ENCODE measurements around the gene KIAA1191. TPM values are rescaled to one million over a fixed set of nuclear protein-coding genes. Genes with fewer than 3 reads are reported as not detected.

KIAA1191 gene
- total RNA-seq, 4 donors from 2014 or later, result 58.0 to 89.4 (median 73.4) TPM

DNA sequence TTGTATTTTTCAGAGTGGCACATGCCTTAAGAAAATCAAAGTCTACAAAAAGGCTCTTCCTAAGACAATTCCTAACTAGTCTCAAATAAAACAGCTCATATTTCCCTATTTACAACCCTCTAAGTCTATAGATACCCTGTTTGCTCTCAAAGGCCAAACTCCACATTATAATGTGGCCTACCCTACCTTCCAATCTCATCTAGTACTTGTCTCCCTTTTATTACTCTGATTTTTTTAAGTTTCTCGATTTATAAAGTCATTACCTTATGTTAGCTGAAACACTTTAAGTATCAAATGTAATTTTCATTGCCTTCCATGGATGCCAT, 19.4 kb downstream of the KIAA1191 start:
- intact Hi-C loops (cut with DNase I; ENCODE audit: low total_unique reads), result no loop called here
- 94 to 97% methylated on average over 1 of the region's 1 CpG for WGBS, 2 donors
- TF ChIP-seq, protein P1, sequence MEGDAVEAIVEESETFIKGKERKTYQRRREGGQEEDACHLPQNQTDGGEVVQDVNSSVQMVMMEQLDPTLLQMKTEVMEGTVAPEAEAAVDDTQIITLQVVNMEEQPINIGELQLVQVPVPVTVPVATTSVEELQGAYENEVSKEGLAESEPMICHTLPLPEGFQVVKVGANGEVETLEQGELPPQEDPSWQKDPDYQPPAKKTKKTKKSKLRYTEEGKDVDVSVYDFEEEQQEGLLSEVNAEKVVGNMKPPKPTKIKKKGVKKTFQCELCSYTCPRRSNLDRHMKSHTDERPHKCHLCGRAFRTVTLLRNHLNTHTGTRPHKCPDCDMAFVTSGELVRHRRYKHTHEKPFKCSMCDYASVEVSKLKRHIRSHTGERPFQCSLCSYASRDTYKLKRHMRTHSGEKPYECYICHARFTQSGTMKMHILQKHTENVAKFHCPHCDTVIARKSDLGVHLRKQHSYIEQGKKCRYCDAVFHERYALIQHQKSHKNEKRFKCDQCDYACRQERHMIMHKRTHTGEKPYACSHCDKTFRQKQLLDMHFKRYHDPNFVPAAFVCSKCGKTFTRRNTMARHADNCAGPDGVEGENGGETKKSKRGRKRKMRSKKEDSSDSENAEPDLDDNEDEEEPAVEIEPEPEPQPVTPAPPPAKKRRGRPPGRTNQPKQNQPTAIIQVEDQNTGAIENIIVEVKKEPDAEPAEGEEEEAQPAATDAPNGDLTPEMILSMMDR (IDR thresholded peaks at IDR 0.05), result no peak
- TF ChIP-seq POLR2A (IDR thresholded peaks at IDR 0.05), result no peak
- DNase-seq (ENCODE audit: low spot score in 2 of 2), result no peak
- H3K4me3 ChIP-seq (ENCODE audit: low read depth, poor library complexity, severe bottlenecking), result no peak overlapping the region

DNA sequence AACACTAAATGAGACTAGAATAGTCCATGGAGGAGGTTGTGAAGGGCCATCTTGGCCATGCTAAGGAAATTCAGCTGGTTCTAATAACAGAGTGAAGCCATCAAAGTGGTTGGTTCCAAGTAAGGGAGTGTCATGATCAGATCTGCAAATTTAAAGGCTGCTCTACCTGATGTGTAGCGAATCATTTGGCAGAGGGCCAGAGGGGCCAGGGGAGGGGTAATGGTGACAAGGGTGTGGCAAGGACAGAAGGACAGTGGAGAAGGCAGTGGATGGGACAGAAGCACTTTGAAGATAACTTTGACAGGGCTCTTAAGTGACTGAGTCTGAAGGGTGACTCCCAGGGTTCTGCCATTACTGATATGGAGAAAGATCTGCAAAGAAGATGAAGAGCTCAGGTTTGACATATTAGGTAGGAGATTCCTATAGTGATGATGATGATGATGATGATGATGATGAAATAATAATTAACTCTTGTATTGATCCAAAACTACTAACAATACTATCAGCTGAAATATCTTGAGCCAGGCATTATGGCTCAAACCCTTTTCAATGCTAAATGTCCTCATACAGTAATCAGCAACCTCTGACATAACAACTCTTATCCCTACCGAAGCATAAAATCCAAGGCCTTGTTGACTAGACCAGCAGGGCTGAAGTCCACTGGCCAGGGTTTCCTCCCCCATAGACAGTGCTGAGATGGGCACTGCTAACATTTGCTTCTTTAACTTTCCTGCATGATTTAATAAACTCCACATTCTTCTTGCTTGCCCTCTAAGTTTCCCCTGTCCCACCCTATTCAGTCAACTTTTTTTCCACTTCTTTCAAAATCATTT, 20.0 kb downstream of the KIAA1191 start:
- WGBS, 2 donors, result 57 to 90% methylated on average over 2 of the region's 2 CpGs
- no peak for DNase-seq (ENCODE audit: low spot score in 2 of 2)
- intact Hi-C loops (cut with DNase I; ENCODE audit: low total_unique reads), result no loop called here
- TF ChIP-seq POLR2A (IDR thresholded peaks at IDR 0.05), result no peak
- TF ChIP-seq, protein P1 (IDR thresholded peaks at IDR 0.05), result no peak
- H3K4me3 ChIP-seq (ENCODE audit: low read depth, poor library complexity, severe bottlenecking), result no peak overlapping the region

DNA sequence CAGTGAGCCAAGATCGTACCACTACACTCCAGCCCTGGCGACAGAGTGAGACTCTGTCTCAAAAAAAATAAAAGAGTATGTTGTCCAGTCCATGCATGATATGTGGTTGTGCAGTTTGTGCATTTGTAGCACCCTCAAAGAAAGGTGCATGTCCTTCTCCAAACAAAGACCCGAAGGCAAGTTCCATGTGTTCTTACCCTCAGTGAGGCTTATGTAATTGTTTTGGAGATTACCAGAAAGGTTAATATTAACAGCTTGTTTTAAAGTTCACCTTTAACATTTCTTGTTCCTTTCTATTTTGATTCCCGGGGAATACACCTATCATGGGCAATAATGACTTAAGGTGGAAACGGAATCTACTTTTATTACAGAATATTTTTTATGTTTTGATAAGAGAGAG, 22.3 kb downstream of the KIAA1191 start:
- WGBS, 2 donors, result 94% methylated on average over 5 of the region's 5 CpGs
- H3K4me3 ChIP-seq (ENCODE audit: low read depth, poor library complexity, severe bottlenecking), result no peak overlapping the region
- no peak for TF ChIP-seq POLR2A (IDR thresholded peaks at IDR 0.05)
- TF ChIP-seq, protein P1 (IDR thresholded peaks at IDR 0.05), result no peak
- DNase-seq (ENCODE audit: low spot score in 2 of 2), result no peak
- intact Hi-C loops (cut with DNase I; ENCODE audit: low total_unique reads), result no loop called here

DNA sequence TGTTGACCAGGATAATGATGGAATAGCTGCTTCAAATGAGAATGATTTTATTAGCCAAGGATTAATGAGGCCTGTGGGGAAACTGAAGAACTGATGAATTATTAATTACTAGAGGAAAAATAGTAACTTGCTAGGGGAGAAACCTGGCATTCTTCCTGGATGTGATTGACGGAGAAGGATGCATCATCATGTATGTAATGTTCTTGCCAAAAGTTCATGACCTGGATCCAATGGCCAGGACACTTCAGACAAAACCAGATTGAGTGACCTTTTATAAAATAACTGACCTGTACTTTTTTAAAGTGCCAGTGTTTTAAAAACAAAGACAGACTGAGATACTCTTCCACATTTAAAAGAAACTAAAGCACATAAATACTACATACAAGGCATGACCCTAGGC, 23.7 kb downstream of the KIAA1191 start:
- TF ChIP-seq POLR2A (IDR thresholded peaks at IDR 0.05), result no peak
- intact Hi-C loops (cut with DNase I; ENCODE audit: low total_unique reads), result no loop called here
- WGBS, 2 donors, result 48 to 57% methylated on average over 1 of the region's 1 CpG

DNA sequence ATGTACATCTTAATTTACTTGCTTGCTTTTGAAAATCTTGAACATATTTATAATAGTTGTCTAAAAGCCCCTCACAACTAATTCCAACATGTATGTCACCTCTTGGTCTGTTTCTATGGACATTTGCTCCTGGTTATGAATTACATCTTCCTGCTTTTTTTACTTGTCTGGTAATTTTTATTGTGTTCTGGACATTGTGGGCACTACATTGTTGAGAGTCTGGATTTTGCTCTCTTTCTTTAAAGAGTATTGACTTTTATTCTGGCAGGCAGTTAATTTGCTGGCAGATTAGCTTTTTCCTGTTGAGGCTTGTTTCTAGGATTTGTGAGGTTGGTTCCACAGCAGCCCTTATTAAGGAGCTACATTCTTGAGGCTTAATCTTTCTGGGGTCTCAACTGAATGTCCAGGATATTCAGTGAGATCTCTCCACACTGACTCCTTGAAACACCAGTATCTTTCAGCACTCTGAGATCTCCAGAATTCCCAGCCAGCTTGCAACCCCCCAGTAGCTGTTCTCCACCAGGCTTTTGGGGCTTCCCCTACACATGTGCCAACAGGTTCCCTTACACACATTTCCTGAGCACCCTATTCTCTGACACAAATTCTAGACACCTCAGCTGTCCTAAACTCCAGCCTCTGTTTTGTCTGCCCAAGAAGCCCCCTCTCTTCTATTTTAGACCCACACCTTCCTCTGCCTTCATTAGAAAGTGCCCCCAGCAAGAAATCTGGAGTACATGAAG, 27.4 kb downstream of the KIAA1191 start:
- no peak for DNase-seq (ENCODE audit: low spot score in 2 of 2)
- TF ChIP-seq, protein P1 (IDR thresholded peaks at IDR 0.05), result no peak
- no peak for TF ChIP-seq POLR2A (IDR thresholded peaks at IDR 0.05)
- H3K4me3 ChIP-seq (ENCODE audit: low read depth, poor library complexity, severe bottlenecking), result no peak overlapping the region
- intact Hi-C loops (cut with DNase I; ENCODE audit: low total_unique reads), result no loop called here

More for the DNA sequence above, 23.7 kb downstream of the KIAA1191 start:
- no peak for DNase-seq (ENCODE audit: low spot score in 2 of 2)
- H3K4me3 ChIP-seq (ENCODE audit: low read depth, poor library complexity, severe bottlenecking), result no peak overlapping the region

DNA sequence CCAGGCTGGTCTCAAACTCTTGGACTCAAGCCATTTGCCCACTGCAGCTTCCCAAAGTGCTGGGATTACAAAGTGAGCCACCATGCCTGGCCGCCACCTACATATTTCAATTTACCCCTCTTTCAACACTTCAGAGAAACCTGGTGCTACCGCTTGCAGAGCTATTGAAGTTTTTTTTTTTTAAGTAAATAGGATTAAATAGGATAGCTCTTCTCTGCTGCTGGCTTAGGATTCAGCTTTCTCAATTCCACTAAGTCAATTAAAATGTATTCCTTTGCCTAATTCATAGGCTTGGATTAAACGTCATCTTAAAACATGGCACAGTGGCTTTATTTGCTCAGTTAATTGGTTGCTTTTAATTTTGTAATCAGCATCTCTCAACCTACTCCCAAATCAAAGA, 41.0 kb downstream of the KIAA1191 start:
- DNase-seq (ENCODE audit: low spot score in 2 of 2), result no peak
- WGBS, 2 donors, result 95 to 96% methylated on average over 3 of the region's 3 CpGs
- intact Hi-C loops (cut with DNase I; ENCODE audit: low total_unique reads), result no loop called here
- no peak for TF ChIP-seq POLR2A (IDR thresholded peaks at IDR 0.05)
- TF ChIP-seq, protein P1 (IDR thresholded peaks at IDR 0.05), result no peak
- H3K4me3 ChIP-seq (ENCODE audit: low read depth, poor library complexity, severe bottlenecking), result no peak overlapping the region

Measured in lower leg skin (tissue), 4 donors.